Measurements from ENCODE around the gene STRA8.
A peak's percentile ranks its signal among the peaks of the same experiment; 100 is the strongest.
"Not testable (repeated sequence)": the region's sequence is repeated elsewhere in the genome, so short reads cannot be mapped to it uniquely, and the experiment has no call there.

Gene STRA8

GRCh38 chr7:135201350-135201749 is 32.3 kb upstream of the STRA8 start:
- in situ Hi-C loops (cut with MboI; ENCODE audit: low pct_unique_long_range_greater_than_20kb, low sequenced_read_pairs), result no loop called here
- DNase-seq, result no peak

DNA sequence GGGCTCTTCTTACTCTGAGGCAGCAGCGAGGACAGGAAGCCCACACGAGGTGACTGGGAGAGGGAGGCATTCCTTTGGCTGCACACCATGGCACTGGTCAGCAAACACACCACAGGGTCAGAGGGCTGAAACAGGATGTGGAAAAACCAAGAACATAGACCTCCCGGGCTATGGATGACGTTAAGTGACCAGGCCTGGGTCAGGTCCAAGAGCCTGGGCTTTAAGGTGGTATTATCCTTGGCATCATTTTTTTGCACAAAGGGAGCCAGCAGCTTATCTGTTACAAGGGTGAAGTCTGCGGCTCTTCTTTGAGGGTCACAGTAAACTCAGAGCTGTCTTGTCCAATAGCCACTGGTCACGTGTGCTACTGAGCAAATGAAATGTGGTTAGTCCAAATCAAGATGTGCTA is 29.3 kb upstream of the STRA8 start:
- no peak for DNase-seq
- in situ Hi-C loops (cut with MboI; ENCODE audit: low pct_unique_long_range_greater_than_20kb, low sequenced_read_pairs), result no loop called here

GRCh38 chr7:135204876-135205275 is 28.8 kb upstream of the STRA8 start:
- in situ Hi-C loops (cut with MboI; ENCODE audit: low pct_unique_long_range_greater_than_20kb, low sequenced_read_pairs), result no loop called here
- DNase-seq, result no peak

DNA sequence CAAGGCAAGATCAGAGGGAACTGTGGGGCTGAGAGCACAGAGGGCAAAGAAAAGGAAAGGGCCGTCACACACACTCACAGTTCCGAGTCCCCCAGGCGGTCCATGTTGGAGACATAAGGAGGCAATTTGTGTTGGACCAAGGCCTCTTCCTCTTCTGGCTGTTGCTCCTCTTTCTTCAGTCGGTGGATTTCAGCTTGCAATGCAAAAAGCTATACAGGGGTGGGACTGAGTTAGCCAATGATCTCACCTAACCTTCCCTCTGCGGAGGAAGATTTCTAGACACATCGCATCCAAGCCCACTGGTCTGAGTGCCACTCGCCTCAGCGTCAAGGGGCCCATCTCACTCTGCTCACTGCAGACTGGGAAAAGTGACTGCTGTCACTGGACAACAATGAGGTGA is 27.8 kb upstream of the STRA8 start:
- in situ Hi-C loops (cut with MboI; ENCODE audit: low pct_unique_long_range_greater_than_20kb, low sequenced_read_pairs), result no loop called here

DNA sequence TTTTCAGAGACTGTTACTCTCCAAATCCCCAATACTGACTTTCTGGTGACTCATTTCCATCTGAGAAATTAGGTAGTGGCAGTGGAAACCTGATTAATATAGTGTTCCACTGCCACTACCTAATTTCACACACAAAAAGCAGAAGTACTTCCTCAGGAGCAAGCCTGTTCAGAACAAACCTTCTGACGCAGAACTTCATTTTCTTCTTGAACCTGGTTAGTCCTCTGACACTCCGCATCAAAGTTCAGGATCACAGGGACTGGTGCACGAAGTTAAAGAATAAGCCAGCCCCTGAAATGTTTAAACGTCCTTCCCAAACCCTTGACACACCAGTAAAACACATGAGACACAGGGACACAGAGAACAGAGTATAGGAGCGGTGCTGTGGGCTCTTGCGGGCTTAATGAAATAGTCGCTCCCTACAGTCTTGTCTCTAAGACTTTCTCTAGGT is 26.7 kb upstream of the STRA8 start:
- peak; percentile 51 for DNase-seq
- in situ Hi-C loops (cut with MboI; ENCODE audit: low pct_unique_long_range_greater_than_20kb, low sequenced_read_pairs), result no loop called here

More for the DNA sequence above, 27.8 kb upstream of the STRA8 start:
- DNase-seq, result no peak

DNA sequence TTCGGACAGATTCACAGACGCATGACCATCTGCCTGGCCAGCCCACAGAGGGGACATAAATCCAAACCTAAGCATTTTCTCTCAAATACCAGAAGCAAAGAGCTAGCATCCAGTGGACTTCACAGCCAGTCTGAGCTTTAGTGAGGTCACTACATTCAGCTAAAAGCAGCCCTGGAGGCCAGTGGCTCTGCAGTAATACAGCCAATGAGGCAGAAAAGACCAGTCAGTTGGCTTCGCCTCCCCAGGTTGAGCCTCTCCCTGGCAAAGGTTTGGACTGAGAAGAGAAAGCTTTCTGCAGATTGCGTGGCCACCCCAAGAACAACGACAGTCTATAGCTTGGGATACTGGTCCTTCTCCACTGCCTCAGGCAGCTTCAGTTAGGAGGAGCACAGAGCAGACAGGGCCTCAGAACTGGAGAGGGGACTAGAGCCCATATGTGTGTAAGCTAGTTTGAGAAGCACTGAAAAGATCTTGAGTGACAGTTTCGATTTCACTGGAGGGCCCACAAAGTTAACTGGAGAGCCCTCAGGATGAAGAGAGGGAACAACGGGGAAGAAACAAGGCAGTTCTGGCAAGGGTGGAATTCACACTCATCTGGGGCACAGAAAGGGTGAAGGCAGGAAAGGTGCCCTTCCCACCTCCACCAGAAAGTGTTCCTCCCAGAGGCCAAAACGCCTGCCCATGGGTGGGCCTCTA is 26.1 kb upstream of the STRA8 start:
- no peak for DNase-seq
- in situ Hi-C loops (cut with MboI; ENCODE audit: low pct_unique_long_range_greater_than_20kb, low sequenced_read_pairs), result no loop called here

DNA sequence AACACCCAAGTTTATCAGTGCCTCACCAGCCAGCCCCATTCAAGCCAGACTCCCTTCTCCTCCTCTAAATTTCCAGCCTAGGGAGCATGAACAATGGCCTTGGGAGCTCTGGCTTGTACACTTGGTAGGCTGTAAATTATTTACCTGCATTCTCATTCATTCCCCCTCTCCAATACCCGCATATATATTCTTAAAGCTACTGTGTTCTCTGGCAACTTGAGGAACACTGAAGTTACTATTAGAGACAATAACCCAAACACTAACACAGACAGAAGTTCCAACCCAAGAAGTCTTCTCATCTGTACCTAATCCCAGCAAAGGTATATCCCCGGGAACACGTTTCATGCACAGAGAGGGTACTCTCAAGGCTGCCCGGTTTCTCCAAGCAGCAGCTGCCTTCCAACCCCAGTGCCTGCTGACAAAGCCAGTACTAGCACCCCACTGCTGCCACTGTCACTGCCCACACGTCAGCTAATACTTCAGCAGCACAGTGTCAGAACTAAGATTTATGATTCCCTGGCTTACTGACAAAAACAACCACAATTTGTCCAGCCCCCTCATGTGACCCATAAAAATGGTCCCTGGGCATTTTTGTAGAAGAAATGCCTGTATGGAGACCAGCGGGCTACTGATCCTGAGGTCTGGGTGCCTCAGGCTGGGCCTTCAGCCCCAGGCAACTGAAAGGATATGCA is 25.4 kb upstream of the STRA8 start:
- in situ Hi-C loops (cut with MboI; ENCODE audit: low pct_unique_long_range_greater_than_20kb, low sequenced_read_pairs), result no loop called here
- DNase-seq, result peak; percentile 68

GRCh38 chr7:135209225-135209834 is 24.3 kb upstream of the STRA8 start:
- in situ Hi-C loops (cut with MboI; ENCODE audit: low pct_unique_long_range_greater_than_20kb, low sequenced_read_pairs), result no loop called here
- DNase-seq, result peak; percentile 28

- in situ Hi-C loops (cut with MboI; ENCODE audit: low pct_unique_long_range_greater_than_20kb, low sequenced_read_pairs), result no loop called here
- DNase-seq, result peak; percentile 43
Measured at GRCh38 chr7:135210888-135211178, 22.8 kb upstream of the STRA8 start.

GRCh38 chr7:135211179-135211945 is 22.3 kb upstream of the STRA8 start, which contains the start of gene WDR91:
Gene WDR91 (minus strand): TSS chr7:135211526. CDS start chr7:135211502, 24 bp downstream.
- in situ Hi-C loops (cut with MboI; ENCODE audit: low pct_unique_long_range_greater_than_20kb, low sequenced_read_pairs), result no loop called here
- peak; percentile 85 for DNase-seq

GRCh38 chr7:135211946-135212685 is 21.5 kb upstream of the STRA8 start:
- DNase-seq; in situ Hi-C loops (cut with MboI; ENCODE audit: low pct_unique_long_range_greater_than_20kb, low sequenced_read_pairs): not testable (repeated sequence)

GRCh38 chr7:135213831-135214230 is 19.8 kb upstream of the STRA8 start:
- in situ Hi-C loops (cut with MboI; ENCODE audit: low pct_unique_long_range_greater_than_20kb, low sequenced_read_pairs), result no loop called here
- no peak for DNase-seq

- in situ Hi-C loops (cut with MboI; ENCODE audit: low pct_unique_long_range_greater_than_20kb, low sequenced_read_pairs), result no loop called here
- DNase-seq, result no peak
Measured at GRCh38 chr7:135215180-135215579, 18.5 kb upstream of the STRA8 start.

DNA sequence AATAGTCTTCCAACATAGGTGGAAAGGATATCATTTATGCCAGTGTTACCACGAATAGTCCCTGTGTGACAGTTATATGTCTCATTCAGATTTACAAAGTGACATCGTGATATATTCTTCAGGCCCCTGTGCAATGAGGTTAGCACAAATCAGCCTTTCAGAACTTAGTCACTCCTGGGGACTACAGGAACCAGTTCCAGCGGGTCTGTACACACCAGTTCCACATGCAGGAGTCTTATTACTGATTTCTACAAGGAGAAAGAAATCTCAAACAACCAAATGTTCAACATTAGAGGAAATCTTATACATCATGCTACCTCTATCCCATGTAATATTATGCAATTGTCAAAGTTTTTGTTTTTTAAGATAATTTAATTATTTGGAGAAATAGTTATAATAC is 17.9 kb upstream of the STRA8 start:
- DNase-seq, result no peak
- in situ Hi-C loops (cut with MboI; ENCODE audit: low pct_unique_long_range_greater_than_20kb, low sequenced_read_pairs), result no loop called here

DNA sequence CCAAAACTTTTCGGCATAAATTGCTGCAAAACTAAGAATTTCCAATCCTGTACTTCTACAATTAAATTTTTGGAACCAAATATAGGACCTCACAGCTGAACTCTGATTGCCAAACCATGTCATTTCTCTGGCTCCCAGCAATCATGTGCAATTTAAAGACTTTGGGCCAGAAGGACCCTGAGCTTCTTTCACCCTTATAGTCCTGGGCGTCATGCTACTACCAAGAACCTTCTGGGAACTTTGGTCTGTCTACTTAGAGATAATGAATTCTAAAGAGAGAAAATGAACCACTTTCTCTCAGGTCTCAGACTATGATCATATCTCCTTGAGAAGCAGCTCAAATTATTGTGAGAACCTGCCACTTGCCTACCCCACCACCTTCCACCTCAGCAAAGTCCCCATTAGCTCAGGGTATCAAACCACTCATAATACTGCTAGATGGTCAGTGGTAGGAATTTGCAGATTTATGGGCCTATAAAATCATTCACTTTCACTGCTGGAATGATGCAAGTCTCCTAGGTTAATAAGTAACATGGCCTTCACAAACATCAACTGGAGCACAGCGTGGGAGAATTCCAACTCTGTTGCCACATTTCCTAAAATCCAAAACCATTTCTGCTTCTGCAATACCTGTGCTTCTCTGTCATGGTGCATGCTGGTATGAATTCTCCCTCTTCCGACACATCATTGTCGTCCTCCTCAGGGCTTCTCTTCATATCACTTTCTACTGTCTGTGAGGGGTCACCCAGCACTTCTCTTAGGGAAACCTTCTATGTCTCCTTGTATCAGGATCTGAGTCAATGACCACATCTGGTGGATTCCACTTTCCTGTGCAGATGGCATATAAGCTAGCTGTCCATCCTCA is 15.8 kb upstream of the STRA8 start:
- in situ Hi-C loops (cut with MboI; ENCODE audit: low pct_unique_long_range_greater_than_20kb, low sequenced_read_pairs), result no loop called here
- no peak for DNase-seq

DNA sequence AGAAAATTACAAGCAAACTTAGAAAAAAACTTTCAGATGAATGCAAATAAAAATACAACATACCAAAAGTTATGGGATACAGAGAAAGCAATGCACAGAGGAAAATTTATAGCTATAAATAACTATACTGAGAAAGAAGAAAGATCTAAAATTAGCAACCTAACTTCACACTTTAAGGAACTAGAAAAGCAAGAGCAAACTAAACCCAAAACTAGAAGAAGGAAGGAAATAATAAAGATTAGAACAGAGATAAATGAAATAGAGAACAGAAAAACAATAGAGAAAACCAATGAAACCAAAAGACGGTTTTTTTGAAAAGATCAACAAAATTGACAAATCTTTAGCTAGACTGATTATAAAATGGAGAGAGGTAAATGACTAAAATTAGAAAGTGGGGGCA is 9.6 kb upstream of the STRA8 start:
- peak; percentile 65 for DNase-seq
- in situ Hi-C loops (cut with MboI; ENCODE audit: low pct_unique_long_range_greater_than_20kb, low sequenced_read_pairs), result no loop called here

- DNase-seq, result no peak
- in situ Hi-C loops (cut with MboI; ENCODE audit: low pct_unique_long_range_greater_than_20kb, low sequenced_read_pairs), result no loop called here
Measured at GRCh38 chr7:135231686-135232085, 2.0 kb upstream of the STRA8 start.

DNA sequence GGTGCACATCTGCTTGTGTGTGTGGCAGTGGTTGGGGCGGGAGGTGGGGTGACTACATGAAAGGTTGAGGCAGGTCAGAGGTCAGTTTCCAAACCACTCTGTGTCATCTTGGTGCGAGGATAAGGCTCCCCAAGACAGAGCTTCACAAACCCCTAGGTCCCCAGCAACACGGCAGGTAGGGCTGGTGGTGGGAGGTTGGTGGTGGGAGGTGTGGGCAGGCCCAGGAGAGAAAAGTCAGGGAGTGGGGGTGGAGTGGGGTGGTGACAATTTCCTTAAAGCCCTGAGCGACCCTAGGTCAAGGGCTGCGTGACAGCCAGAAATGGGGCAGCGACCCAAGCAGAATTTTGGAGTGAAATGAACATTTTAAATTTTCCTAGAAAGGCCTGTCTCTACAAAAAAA is 1.6 kb upstream of the STRA8 start:
- DNase-seq, result no peak
- in situ Hi-C loops (cut with MboI; ENCODE audit: low pct_unique_long_range_greater_than_20kb, low sequenced_read_pairs), result no loop called here
